Endodermal cell (in vitro differentiated cells): ENCODE measurements around the gene DFFB. TPM values are rescaled to one million over a fixed set of nuclear protein-coding genes. Genes with fewer than 3 reads are reported as not detected.

Source experiments
- DNase-seq: peaks from one replicate; pipeline ENCODE4 v3.0.0-alpha.2; 2017
- H3K27ac ChIP-seq: 2 replicates; pipeline ENCODE4 v1.5.1; 2013; ENCODE audit warnings: mild to moderate bottlenecking, low read depth, low read length, moderate library complexity
- H3K27me3 ChIP-seq: 2 replicates; pipeline ENCODE4 v1.6.1; 2013; ENCODE audit warnings: mild to moderate bottlenecking, low read length, moderate library complexity; ENCODE audit not compliant: insufficient read depth, control insufficient read depth, poor library complexity, severe bottlenecking
- H3K36me3 ChIP-seq: 2 replicates; pipeline ENCODE4 v1.7.0; 2013; ENCODE audit warnings: mild to moderate bottlenecking, low read length, moderate library complexity; ENCODE audit not compliant: control insufficient read depth, insufficient read depth
- H3K4me1 ChIP-seq: one replicate; pipeline ENCODE4 v1.7.0; 2013; ENCODE audit warnings: low read length; ENCODE audit not compliant: control insufficient read depth, insufficient read depth
- H3K4me3 ChIP-seq: 2 replicates; pipeline ENCODE4 v1.5.1; 2013; ENCODE audit warnings: mild to moderate bottlenecking, low read length, moderate library complexity
- H3K9ac ChIP-seq: 2 replicates; pipeline ENCODE4 v1.6.1; 2013; ENCODE audit warnings: mild to moderate bottlenecking, low read length, moderate library complexity; ENCODE audit not compliant: poor library complexity, severe bottlenecking; ENCODE audit errors: extremely low read depth
- H3K9me3 ChIP-seq: 2 replicates; pipeline ENCODE4 v1.6.1; 2013; ENCODE audit warnings: mild to moderate bottlenecking, low read length, moderate library complexity; ENCODE audit not compliant: control insufficient read depth
- H3K27ac Mint-ChIP-seq: 2 replicates; pipeline ENCODE4 v1.8.0; 2020; ENCODE audit warnings: mixed read lengths
- H3K27me3 Mint-ChIP-seq: 2 replicates; pipeline ENCODE4 v1.8.0; 2021; ENCODE audit warnings: mild to moderate bottlenecking, mixed read lengths; ENCODE audit not compliant: insufficient read depth
- H3K36me3 Mint-ChIP-seq: 2 replicates; pipeline ENCODE4 v1.8.0; 2020; ENCODE audit warnings: low read depth, mixed read lengths
- H3K4me1 Mint-ChIP-seq: 2 replicates; pipeline ENCODE4 v1.8.0; 2020; ENCODE audit warnings: mixed read lengths
- H3K4me3 Mint-ChIP-seq: 2 replicates; pipeline ENCODE4 v1.8.0; 2020; ENCODE audit warnings: mild to moderate bottlenecking, moderate library complexity, mixed read lengths
- H3K9me3 Mint-ChIP-seq: 2 replicates; pipeline ENCODE4 v1.8.0; 2020; ENCODE audit warnings: mild to moderate bottlenecking, mixed read lengths
- whole genome bisulfite sequencing, 2 experiments: methylation state at CpG; one replicate each; pipeline versions ENCODE4 v1.1.5 to v1.1.7; 2013; ENCODE audit warnings: missing lambda C conversion rate in 2 of 2, mixed read lengths in 1 of 2; ENCODE audit not compliant: insufficient coverage in 1 of 2, insufficient read length in 1 of 2; 5-methylcytosine and 5-hydroxymethylcytosine counted together
- total RNA-seq, 2 donors: library from RNA; stranded (reverse); fragmentation: NEBNext Ultra II Directional in 1 of 2; extraction: Animal tissue kit (Norgen Biotek cat#: 25700) in 1 of 2; gene quantifications; 2 replicates in 1 of 2; 3 replicates in 1 of 2; pipeline ENCODE4 v1.2.1, GENCODE V29; 2021
- TF ChIP-seq, protein P1 (sequence below): fragments of 200-600 bp; sonication (generic); conservative IDR thresholded peaks from 2 replicates; pipeline ENCODE4 v1.5.0; 2021; ENCODE audit warnings: antibody characterized with exemption, mild to moderate bottlenecking

The DFFB gene
- total RNA-seq, 2 donors from 2014 or later = 7.2 to 7.6 TPM

DNA sequence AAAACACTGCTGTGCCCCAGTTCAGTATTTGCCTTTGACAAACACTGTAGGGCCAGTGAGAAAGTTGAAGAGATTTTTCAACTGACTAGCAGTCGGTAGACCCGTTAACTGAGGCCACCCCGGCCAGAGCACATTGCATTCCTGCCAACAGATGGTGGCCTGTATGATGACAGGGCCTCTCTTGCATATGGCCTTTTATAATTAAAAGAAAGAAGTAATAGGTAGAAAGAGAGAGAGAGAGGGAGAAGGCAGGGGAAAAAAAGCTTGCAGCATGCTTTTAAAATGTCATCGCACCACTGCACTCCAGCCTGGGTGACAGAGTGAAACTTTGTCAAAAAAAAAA lies 47.5 kb downstream of the DFFB start:
- WGBS, 2 experiments = 89 to 100% methylated on average over 4 of the region's 4 CpGs
- Mint-ChIP-seq H3K4me3 (no peak overlapping the region), H3K27me3 (no peaks in the 10 kb centered on the region), H3K9me3 (no peaks in the 10 kb centered on the region), H3K27ac (peak overlapping the region; percentile 87), H3K36me3 (no peaks in the 10 kb centered on the region), H3K4me1 (peaks cover 13% of the 10 kb centered on the region)
- Histone ChIP-seq H3K36me3 (no peaks in the 10 kb centered on the region), H3K4me1 (peaks cover 7% of the 10 kb centered on the region), H3K27me3 (no peaks in the 10 kb centered on the region), H3K9ac (no peak overlapping the region), H3K4me3 (no peak overlapping the region), H3K27ac (no peak overlapping the region), H3K9me3 (no peaks in the 10 kb centered on the region)
- TF ChIP-seq, protein P1, sequence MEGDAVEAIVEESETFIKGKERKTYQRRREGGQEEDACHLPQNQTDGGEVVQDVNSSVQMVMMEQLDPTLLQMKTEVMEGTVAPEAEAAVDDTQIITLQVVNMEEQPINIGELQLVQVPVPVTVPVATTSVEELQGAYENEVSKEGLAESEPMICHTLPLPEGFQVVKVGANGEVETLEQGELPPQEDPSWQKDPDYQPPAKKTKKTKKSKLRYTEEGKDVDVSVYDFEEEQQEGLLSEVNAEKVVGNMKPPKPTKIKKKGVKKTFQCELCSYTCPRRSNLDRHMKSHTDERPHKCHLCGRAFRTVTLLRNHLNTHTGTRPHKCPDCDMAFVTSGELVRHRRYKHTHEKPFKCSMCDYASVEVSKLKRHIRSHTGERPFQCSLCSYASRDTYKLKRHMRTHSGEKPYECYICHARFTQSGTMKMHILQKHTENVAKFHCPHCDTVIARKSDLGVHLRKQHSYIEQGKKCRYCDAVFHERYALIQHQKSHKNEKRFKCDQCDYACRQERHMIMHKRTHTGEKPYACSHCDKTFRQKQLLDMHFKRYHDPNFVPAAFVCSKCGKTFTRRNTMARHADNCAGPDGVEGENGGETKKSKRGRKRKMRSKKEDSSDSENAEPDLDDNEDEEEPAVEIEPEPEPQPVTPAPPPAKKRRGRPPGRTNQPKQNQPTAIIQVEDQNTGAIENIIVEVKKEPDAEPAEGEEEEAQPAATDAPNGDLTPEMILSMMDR = peak; percentile 54
- DNase-seq = no peak

- WGBS, 2 experiments = 94 to 95% methylated on average over 16 to 19 of the region's 19 CpGs
- peaks cover 7% of the 10 kb centered on the region for H3K4me1 ChIP-seq
- no peak overlapping the region for H3K27ac ChIP-seq
- H3K27me3 ChIP-seq = no peaks in the 10 kb centered on the region
- no peaks in the 10 kb centered on the region for H3K36me3 Mint-ChIP-seq
- no peaks in the 10 kb centered on the region for H3K27me3 Mint-ChIP-seq
- no peaks in the 10 kb centered on the region for H3K9me3 ChIP-seq
- H3K4me3 Mint-ChIP-seq = no peak overlapping the region
- H3K9me3 Mint-ChIP-seq = no peaks in the 10 kb centered on the region
- H3K4me1 Mint-ChIP-seq = peaks cover 13% of the 10 kb centered on the region
- TF ChIP-seq, protein P1 = no peak
- no peak for DNase-seq
- no peak overlapping the region for H3K4me3 ChIP-seq
- H3K9ac ChIP-seq = no peak overlapping the region
- H3K36me3 ChIP-seq = no peaks in the 10 kb centered on the region
- H3K27ac Mint-ChIP-seq = no peak overlapping the region
Measured at GRCh38 chr1:3905266-3905952, 48.1 kb downstream of the DFFB start.

- Mint-ChIP-seq H3K27ac (no peak overlapping the region), H3K4me3 (no peak overlapping the region), H3K27me3 (no peaks in the 10 kb centered on the region), H3K9me3 (no peaks in the 10 kb centered on the region), H3K36me3 (no peaks in the 10 kb centered on the region), H3K4me1 (peaks cover 16% of the 10 kb centered on the region)
- WGBS, 2 experiments = 91% methylated on average over 15 to 18 of the region's 18 CpGs
- peaks cover 7% of the 10 kb centered on the region for H3K4me1 ChIP-seq
- no peak overlapping the region for H3K9ac ChIP-seq
- no peak for DNase-seq
- H3K27me3 ChIP-seq = no peaks in the 10 kb centered on the region
- H3K27ac ChIP-seq = no peak overlapping the region
- no peak overlapping the region for H3K4me3 ChIP-seq
- no peaks in the 10 kb centered on the region for H3K36me3 ChIP-seq
- TF ChIP-seq, protein P1 = no peak
- no peaks in the 10 kb centered on the region for H3K9me3 ChIP-seq
Measured at GRCh38 chr1:3905953-3906671, 48.8 kb downstream of the DFFB start.
